Right lobe of liver (tissue), 4 donors: ENCODE data around the gene TOM1L2.

Experiments used
- POLR2A ChIP-seq: fragments of 450-650 bp; IDR thresholded peaks from one replicate; pipeline ENCODE4 v1.6.1; 2017; ENCODE audit warnings: antibody characterized with exemption, mild to moderate bottlenecking
- TF ChIP-seq, protein P1 (sequence below), 4 donors: fragments of 200-600 bp in 3 of 4; fragments of 450-650 bp in 1 of 4; IDR thresholded peaks; one replicate each; pipeline versions ENCODE4 v1.5.1 to v1.8.0; 2016 to 2022; ENCODE audit warnings: antibody characterized with exemption in 4 of 4, mild to moderate bottlenecking in 2 of 4
- donor health status: DM: no; HTN: no; CAD: no.
- donor health status: DM: no; HTN: no; CAD: no.
- donor health status: DM: no; HTN: yes; CAD: no.

DNA sequence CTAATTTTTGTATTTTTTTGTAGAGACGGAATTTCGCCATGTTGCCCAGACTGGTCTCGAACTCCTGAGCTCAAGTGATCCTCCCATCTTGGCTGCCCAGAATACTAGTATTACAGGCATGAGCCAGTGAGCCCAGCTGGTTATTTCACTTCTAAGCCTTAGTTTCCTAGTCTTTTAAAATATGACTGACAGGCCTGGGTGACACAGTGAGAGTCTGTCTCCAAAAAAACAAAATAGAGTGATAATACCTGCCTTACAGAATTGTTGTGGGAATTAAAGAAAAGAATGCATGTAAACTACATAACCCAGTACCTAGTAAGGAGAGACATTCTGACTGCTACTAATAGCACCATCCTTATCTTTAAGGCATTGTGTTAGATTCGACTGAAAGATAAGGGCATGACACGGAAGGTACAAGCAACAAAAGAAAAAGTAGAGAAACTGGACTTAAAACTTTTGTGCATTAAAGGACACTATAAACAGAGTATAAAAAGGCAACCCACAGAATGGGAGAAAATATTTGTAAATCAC lies 11.6 kb downstream of the TOM1L2 start:
- TF ChIP-seq, protein P1, sequence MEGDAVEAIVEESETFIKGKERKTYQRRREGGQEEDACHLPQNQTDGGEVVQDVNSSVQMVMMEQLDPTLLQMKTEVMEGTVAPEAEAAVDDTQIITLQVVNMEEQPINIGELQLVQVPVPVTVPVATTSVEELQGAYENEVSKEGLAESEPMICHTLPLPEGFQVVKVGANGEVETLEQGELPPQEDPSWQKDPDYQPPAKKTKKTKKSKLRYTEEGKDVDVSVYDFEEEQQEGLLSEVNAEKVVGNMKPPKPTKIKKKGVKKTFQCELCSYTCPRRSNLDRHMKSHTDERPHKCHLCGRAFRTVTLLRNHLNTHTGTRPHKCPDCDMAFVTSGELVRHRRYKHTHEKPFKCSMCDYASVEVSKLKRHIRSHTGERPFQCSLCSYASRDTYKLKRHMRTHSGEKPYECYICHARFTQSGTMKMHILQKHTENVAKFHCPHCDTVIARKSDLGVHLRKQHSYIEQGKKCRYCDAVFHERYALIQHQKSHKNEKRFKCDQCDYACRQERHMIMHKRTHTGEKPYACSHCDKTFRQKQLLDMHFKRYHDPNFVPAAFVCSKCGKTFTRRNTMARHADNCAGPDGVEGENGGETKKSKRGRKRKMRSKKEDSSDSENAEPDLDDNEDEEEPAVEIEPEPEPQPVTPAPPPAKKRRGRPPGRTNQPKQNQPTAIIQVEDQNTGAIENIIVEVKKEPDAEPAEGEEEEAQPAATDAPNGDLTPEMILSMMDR (IDR thresholded peaks at IDR 0.05) = no peak
- TF ChIP-seq POLR2A = no peak
